AG09309 (cell line): Measurements from ENCODE around the gene ZNF784.
A peak's percentile ranks its signal among the peaks of the same experiment; 100 is the strongest.

ENCODE experiments used
- DNase-seq: peaks from one replicate; pipeline ENCODE4 v3.0.0-alpha.2; 2010; ENCODE audit warnings: low read depth
- H3K4me3 ChIP-seq: 2 replicates; pipeline ENCODE4 v1.5.1; 2011; ENCODE audit warnings: mild to moderate bottlenecking, low read depth, low read length, moderate library complexity; ENCODE audit not compliant: control insufficient read depth
- CTCF ChIP-seq: IDR thresholded peaks from 2 replicates; pipeline ENCODE4 v1.5.1; 2011; ENCODE audit warnings: mild to moderate bottlenecking, low read depth, low read length, inconsistent platforms; ENCODE audit not compliant: insufficient read depth, control insufficient read depth; ENCODE audit errors: missing control alignments

The ZNF784 gene

GRCh38 chr19:55652311-55653128 lies 28.2 kb upstream of the ZNF784 start:
- DNase-seq = no peak
- no peak overlapping the region for H3K4me3 ChIP-seq
- TF ChIP-seq CTCF = no peak

- TF ChIP-seq CTCF = no peak
- DNase-seq = no peak
- no peak overlapping the region for H3K4me3 ChIP-seq
Observed at GRCh38 chr19:55651236-55651635, 26.9 kb upstream of the ZNF784 start.

GRCh38 chr19:55650602-55651230 lies 26.4 kb upstream of the ZNF784 start:
- no peak for TF ChIP-seq CTCF
- H3K4me3 ChIP-seq = no peak overlapping the region
- DNase-seq = no peak

GRCh38 chr19:55650126-55650557 lies 25.8 kb upstream of the ZNF784 start:
- no peak for DNase-seq
- TF ChIP-seq CTCF = no peak
- no peak overlapping the region for H3K4me3 ChIP-seq

GRCh38 chr19:55649268-55650125 lies 25.1 kb upstream of the ZNF784 start:
- TF ChIP-seq CTCF = no peak
- H3K4me3 ChIP-seq = no peak overlapping the region
- no peak for DNase-seq

GRCh38 chr19:55648585-55649267 lies 24.4 kb upstream of the ZNF784 start:
- no peak for DNase-seq
- H3K4me3 ChIP-seq = peak overlapping the region; percentile 55
- TF ChIP-seq CTCF = no peak
